GM12865 (cell line): ENCODE results near the gene ST7.

Source experiments
- DNase-seq: peaks from one replicate; pipeline ENCODE4 v3.0.0; 2010; ENCODE audit warnings: low read depth
- H3K4me3 ChIP-seq: 2 replicates; pipeline ENCODE4 v1.5.1; 2011; ENCODE audit warnings: mild to moderate bottlenecking, low read depth, low read length, control low read depth
- TF ChIP-seq, protein P1 (sequence below): IDR thresholded peaks from 2 replicates; pipeline ENCODE4 v1.5.1; 2011; ENCODE audit warnings: low read length, control low read depth, low read depth, inconsistent platforms; ENCODE audit not compliant: insufficient read depth; ENCODE audit errors: missing control alignments

ST7 gene

DNA sequence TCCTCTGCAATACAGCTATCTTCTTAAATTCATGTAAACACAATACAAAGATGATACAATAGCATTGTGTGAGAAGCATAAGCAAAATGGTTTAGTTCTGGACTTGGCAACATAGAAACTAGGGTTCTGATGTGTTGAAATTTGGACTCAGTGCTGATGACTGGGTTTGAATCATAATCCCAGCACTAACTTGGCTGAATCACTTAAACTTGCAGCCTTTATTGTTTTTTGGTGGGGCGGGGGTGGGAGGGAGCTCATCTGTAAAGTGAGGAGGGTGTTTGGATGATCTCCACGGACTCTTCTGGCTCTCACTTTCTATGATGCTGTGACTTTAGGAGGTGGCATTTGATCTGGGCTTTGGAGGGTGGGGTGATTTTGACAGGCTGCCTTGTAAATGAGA, 211.3 kb downstream of the ST7 start:
- H3K4me3 ChIP-seq = no peak overlapping the region
- DNase-seq = no peak
- TF ChIP-seq, protein P1, sequence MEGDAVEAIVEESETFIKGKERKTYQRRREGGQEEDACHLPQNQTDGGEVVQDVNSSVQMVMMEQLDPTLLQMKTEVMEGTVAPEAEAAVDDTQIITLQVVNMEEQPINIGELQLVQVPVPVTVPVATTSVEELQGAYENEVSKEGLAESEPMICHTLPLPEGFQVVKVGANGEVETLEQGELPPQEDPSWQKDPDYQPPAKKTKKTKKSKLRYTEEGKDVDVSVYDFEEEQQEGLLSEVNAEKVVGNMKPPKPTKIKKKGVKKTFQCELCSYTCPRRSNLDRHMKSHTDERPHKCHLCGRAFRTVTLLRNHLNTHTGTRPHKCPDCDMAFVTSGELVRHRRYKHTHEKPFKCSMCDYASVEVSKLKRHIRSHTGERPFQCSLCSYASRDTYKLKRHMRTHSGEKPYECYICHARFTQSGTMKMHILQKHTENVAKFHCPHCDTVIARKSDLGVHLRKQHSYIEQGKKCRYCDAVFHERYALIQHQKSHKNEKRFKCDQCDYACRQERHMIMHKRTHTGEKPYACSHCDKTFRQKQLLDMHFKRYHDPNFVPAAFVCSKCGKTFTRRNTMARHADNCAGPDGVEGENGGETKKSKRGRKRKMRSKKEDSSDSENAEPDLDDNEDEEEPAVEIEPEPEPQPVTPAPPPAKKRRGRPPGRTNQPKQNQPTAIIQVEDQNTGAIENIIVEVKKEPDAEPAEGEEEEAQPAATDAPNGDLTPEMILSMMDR = no peak

DNA sequence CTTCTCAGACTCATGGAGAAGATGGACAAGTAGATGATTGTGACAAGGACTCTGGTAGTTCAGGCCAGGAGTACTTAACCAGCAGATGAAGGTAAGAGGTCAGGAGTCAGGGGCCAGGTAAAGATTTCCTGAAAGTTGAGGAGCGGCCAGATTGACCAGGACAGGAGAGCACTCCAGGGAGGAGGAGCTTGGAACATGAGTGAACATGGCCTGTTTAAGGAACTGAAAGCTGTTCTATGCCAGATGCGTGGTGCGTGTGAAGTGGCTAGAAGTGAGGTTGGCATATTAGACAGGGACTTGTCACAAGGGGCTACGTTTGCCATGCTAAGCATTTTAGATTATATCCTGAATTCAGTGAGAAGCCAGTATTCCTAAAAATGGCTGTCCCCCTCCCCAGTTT, 212.4 kb downstream of the ST7 start:
- peak; percentile 22 for DNase-seq
- TF ChIP-seq, protein P1 = no peak
- no peak overlapping the region for H3K4me3 ChIP-seq

DNA sequence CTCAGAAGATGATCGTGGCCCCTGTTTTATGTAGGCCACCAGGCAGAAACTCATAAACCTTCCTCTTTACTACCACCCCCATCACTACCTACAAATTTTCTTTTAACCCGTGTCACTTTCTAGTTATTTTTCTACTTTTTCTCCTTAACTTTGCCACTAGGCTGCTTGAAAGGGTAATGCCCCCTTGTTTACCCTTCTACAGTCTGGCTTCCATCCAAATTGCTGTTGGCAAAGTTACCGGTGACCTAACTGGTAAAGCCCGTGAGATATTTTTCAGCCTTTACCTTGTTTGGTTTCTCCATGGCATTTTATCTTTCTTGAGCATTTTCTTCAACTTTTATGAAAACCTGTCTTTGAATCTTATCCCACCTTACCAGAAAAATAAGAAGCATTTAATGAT, 216.6 kb downstream of the ST7 start:
- DNase-seq = no peak

DNA sequence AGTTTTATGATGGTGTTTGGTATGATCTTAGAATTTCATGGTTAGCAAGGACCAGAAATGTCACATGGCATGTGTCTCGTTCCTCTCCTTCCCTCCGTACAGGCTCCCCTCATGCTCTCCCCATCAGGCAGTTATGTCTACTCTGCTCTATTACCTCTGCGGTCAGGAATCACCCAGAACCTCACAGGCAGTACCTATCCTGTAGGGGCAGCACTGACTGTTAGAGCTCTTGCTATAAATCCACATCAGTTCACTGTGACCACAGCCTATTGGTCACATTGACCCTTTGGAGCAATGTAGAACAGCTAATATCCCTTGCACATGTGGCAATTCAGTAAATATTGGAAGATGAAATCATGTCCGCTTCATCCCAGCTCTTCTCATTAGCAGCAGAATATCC, 217.8 kb downstream of the ST7 start:
- TF ChIP-seq, protein P1 = no peak
- no peak overlapping the region for H3K4me3 ChIP-seq
- DNase-seq = no peak

More for the DNA sequence above, 216.6 kb downstream of the ST7 start:
- H3K4me3 ChIP-seq = no peak overlapping the region
- TF ChIP-seq, protein P1 = no peak

GRCh38 chr7:117172283-117172682, 219.0 kb downstream of the ST7 start:
- DNase-seq = no peak
- TF ChIP-seq, protein P1 = no peak
- H3K4me3 ChIP-seq = no peak overlapping the region

GRCh38 chr7:117173035-117173770, 219.9 kb downstream of the ST7 start:
- TF ChIP-seq, protein P1 = no peak
- H3K4me3 ChIP-seq = no peak overlapping the region
- DNase-seq = no peak

GRCh38 chr7:117176206-117176605, 222.9 kb downstream of the ST7 start:
- H3K4me3 ChIP-seq = no peak overlapping the region
- DNase-seq = no peak
- TF ChIP-seq, protein P1 = no peak
